Measurements from ENCODE around the gene DDOST.
"Not testable (repeated sequence)": the region's sequence is repeated elsewhere in the genome, so short reads cannot be mapped to it uniquely, and the experiment has no call there.

DDOST gene

GRCh38 chr1:20619999-20620398 lies 41.2 kb downstream of the DDOST start:
- no peak for DNase-seq

DNA sequence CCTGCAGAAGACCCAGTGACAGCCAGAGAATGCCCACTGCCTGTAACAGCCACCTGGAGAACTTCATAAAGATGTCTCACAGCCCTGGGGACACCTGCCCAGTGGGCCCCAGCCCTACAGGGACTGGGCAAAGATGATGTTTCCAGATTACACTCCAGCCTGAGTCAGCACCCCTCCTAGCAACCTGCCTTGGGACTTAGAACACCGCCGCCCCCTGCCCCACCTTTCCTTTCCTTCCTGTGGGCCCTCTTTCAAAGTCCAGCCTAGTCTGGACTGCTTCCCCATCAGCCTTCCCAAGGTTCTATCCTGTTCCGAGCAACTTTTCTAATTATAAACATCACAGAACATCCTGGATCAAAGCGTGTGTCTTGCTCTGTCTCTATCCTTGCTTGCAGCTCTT lies 42.6 kb downstream of the DDOST start:
- DNase-seq = no peak

DNA sequence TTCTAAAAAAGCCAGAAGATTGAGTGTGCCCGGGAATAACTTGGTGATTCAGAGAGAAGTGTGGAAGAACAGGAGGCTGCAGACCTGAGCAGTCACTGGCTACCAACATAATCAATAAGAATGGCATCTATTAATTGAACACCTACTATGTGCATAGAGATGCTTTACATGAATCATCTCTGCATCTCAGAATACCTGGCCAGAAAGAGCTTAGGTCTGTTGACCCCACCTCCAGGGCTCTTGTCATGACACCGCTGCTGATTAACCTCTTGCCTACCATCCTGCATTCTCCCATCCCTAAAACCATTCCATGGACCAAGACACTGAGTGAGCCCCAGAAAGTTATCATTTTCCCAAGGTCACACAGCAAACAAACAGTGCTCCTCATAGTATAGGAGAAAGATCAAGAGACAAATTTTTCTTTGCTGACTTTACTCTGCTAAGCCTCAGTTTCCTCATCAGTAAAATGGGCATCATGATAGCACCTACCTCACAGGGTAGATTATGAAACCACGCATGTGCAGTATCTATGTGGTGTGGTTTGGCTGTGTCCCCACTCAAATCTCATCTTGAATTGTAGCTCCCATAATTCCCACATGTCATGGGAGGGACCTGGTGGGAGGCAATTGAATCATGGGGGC lies 44.2 kb downstream of the DDOST start:
- DNase-seq = no peak

- DNase-seq = no peak
Measured at GRCh38 chr1:20615946-20616846, 45.0 kb downstream of the DDOST start.

- DNase-seq = no peak
Measured at GRCh38 chr1:20614131-20614579, 47.0 kb downstream of the DDOST start.

- no peak for DNase-seq
Measured at GRCh38 chr1:20612221-20612746, 48.9 kb downstream of the DDOST start.

DNA sequence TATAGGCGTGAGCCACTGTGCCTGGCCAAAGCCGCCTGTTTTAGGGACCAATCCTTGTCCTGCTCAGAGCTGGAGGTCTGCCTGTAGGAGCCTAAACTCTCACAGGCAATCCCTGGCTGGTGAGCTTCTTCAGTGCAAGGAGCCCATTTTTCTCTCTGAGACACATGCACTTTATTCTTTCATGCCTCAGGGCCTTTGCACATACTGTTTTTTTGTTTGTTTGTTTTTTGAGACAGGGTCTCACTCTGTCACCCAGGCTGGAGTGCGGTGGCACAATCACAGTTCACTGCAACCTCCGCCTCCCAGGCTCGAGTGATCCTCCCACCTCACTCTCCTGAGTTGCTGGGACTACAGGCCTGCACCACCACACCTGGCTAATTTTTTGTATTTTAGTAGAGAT lies 49.5 kb downstream of the DDOST start:
- DNase-seq = no peak

GRCh38 chr1:20610970-20611369 lies 50.2 kb downstream of the DDOST start:
- no peak for DNase-seq

DNA sequence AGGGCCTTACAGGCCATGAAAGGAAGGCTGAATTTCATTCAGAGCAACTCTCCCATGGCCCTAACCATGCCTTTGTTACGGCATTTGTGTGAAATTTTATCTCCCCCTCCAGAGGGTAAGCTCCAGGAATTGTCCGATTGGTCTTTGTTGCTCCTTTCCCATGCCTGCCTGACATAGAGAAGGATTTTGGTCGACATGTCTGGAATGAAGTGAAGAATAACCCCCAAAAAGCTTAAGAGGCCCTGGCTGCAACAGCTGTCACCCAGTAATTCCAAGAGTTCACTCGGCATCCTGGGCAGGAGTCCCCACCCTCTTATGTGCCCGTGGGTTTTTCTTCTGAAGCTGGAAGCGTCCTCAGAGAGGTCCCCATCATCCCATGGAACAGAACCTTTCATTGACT lies 51.6 kb downstream of the DDOST start:
- no peak for DNase-seq

GRCh38 chr1:20606801-20607570 lies 54.2 kb downstream of the DDOST start:
- not testable (repeated sequence) for DNase-seq

- no peak for DNase-seq
Measured at GRCh38 chr1:20604678-20605077, 56.5 kb downstream of the DDOST start.

- DNase-seq = no peak
Measured at GRCh38 chr1:20603504-20604464, 57.4 kb downstream of the DDOST start.

DNA sequence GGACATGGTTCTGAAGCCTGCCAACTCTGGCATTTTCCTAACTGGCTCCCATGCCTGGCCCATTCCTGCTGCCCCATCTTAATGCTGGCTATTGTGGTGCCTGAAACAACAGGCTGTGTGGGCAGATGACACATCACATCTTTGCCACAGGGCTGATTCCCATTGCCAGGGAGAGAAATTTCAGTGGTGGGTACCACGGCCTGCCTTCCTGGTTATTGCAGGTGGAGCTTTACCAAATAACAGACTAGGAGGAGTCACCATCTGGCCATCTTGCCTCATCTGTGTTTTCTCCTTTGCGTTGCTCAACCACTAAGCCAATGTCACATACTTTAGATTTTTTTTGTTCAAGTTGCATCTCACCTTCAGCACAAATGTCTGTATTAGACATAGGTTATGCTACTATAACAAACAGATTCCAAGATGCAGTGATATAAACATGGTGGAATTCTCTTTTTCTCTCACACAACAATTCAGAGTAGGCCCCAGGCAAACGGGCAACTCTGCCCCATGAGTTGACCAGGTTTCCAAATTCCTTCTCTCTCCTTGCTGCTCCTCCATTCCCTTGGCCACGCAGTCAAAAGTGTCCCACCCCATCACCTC lies 58.2 kb downstream of the DDOST start:
- DNase-seq = no peak
